OCI-LY7 (cell line): ENCODE data around the gene SMTNL2. TPM values are rescaled to one million over a fixed set of nuclear protein-coding genes. Genes with fewer than 3 reads are reported as not detected.

Experiments
- BruUV-seq: library from RNA; stranded (reverse); fragments of 400-500 nt; replicated peaks from 2 replicates; lab custom pipeline; 2021; lab: Mats Ljungman, UMichigan
- CTCF ChIA-PET: fragments of 300-600 bp; sonication (Branson Sonifier 250); formaldehyde crosslinking; loops from one replicate; lab custom pipeline; 2022; ENCODE audit warnings: antibody characterized with exemption; ENCODE audit not compliant: unreplicated experiment; lab: Charles Lee
- POLR2A ChIA-PET: fragments of 300-600 bp; sonication (Branson Sonifier 250); formaldehyde crosslinking; loops from one replicate; lab custom pipeline; 2022; ENCODE audit warnings: antibody characterized with exemption; lab: Charles Lee
- DNase-seq: peaks from one replicate; pipeline ENCODE4 v3.0.0-alpha.2; 2015; ENCODE audit warnings: low spot score
- H2AFZ ChIP-seq: fragments of 200-600 bp; sonication (generic), shearing (Covaris generic); 2 replicates; pipeline ENCODE4 v1.6.1; 2014; ENCODE audit warnings: mild to moderate bottlenecking, antibody characterized with exemption, low read length, moderate library complexity
- H3K27ac ChIP-seq: fragments of 200-600 bp; sonication (generic); 2 replicates; pipeline ENCODE4 v1.5.1; 2014; ENCODE audit warnings: mixed run types, low read depth, mild to moderate bottlenecking, moderate library complexity, low read length, inconsistent platforms; ENCODE audit not compliant: poor library complexity, severe bottlenecking
- H3K36me3 ChIP-seq: fragments of 200-600 bp; sonication (generic); 2 replicates; pipeline ENCODE4 v1.6.1; 2014; ENCODE audit warnings: mild to moderate bottlenecking, antibody characterized with exemption, low read length, moderate library complexity, mixed read lengths; ENCODE audit not compliant: insufficient read depth
- H3K4me1 ChIP-seq: fragments of 200-600 bp; sonication (generic); 2 replicates; pipeline ENCODE4 v1.5.1; 2014; ENCODE audit warnings: mild to moderate bottlenecking, low read length; ENCODE audit not compliant: insufficient read depth, poor library complexity, severe bottlenecking
- H3K4me2 ChIP-seq: fragments of 200-600 bp; sonication (generic); 2 replicates; pipeline ENCODE4 v1.6.1; 2014; ENCODE audit warnings: mild to moderate bottlenecking, low read length
- H3K4me3 ChIP-seq: fragments of 200-600 bp; sonication (generic); 2 replicates; pipeline ENCODE4 v1.5.1; 2014; ENCODE audit warnings: mild to moderate bottlenecking, low read depth, low read length; ENCODE audit not compliant: poor library complexity, severe bottlenecking
- H3K79me2 ChIP-seq: fragments of 200-600 bp; sonication (generic); 2 replicates; pipeline ENCODE4 v1.6.1; 2016; ENCODE audit warnings: low read depth, mild to moderate bottlenecking, low read length, moderate library complexity, mixed read lengths; ENCODE audit not compliant: insufficient read depth
- H3K9me2 ChIP-seq: fragments of 200-600 bp; sonication (generic); 2 replicates; pipeline ENCODE4 v1.6.1; 2016; ENCODE audit warnings: mild to moderate bottlenecking, low read length, mixed read lengths; ENCODE audit not compliant: insufficient read depth
- H3K9me3 ChIP-seq: fragments of 200-600 bp; sonication (generic); 2 replicates; pipeline ENCODE4 v1.6.1; 2014; ENCODE audit warnings: mild to moderate bottlenecking, mixed run types, low read length, mixed read lengths
- H4K20me1 ChIP-seq: fragments of 200-600 bp; sonication (generic); 2 replicates; pipeline ENCODE4 v1.6.1; 2014; ENCODE audit warnings: mild to moderate bottlenecking, antibody characterized with exemption, low read length, moderate library complexity, mixed read lengths; ENCODE audit not compliant: insufficient read depth
- CTCF ChIP-seq: fragments of 200-600 bp; sonication (generic); conservative IDR thresholded peaks from 2 replicates; pipeline ENCODE4 v1.5.1; 2014; ENCODE audit warnings: mild to moderate bottlenecking, antibody characterized with exemption, low read length, moderate library complexity, mixed read lengths
- EZH2phosphoT487 ChIP-seq: fragments of 200-600 bp; sonication (generic); IDR thresholded peaks from 2 replicates; pipeline ENCODE4 v1.6.1; 2018; ENCODE audit warnings: low read depth, borderline replicate concordance, mild to moderate bottlenecking, mixed run types, antibody characterized with exemption, low read length, moderate library complexity, mixed read lengths
- intact Hi-C: fragments of 100-400 bp; cut with micrococcal nuclease; formaldehyde crosslinking; loops from one replicate; pipeline ENCODE4 v1.10.0; 2022; ENCODE audit not compliant: unreplicated experiment
- total RNA-seq, 2 experiments: library from RNA; depleted of rRNA in 1 of 2; stranded (reverse); fragments of >200 nt in 1 of 2; shearing (Covaris generic) in 1 of 2; gene quantifications; 2 replicates each; pipeline ENCODE4 v1.2.3, GENCODE V29; 2014 to 2022

Gene SMTNL2
- total RNA-seq, 2 experiments from 2014 or later: not detected

GRCh38 chr17:4551141-4551540, 33.2 kb upstream of the SMTNL2 start:
- BruUV-seq: no TSS peak
- no peaks in the 10 kb centered on the region for H3K9me3 ChIP-seq
- no peaks in the 10 kb centered on the region for H3K9me2 ChIP-seq
- H2AFZ ChIP-seq: no peak overlapping the region
- CTCF ChIA-PET: interaction anchor here (0.6 kb wide), 1 partner anchor 358 kb away, joined by 3 read pairs; no protein-coding TSS in a partner anchor
- H3K79me2 ChIP-seq: peaks cover 28% of the 10 kb centered on the region
- no peak overlapping the region for H3K4me2 ChIP-seq
- no peak for DNase-seq
- H4K20me1 ChIP-seq: no peaks in the 10 kb centered on the region
- POLR2A ChIA-PET: no interaction called here
- TF ChIP-seq CTCF (0 out of 2 replicates have a peak, but pooled peaks have one; percentile 33), EZH2phosphoT487 (no peak)
- no peak overlapping the region for H3K27ac ChIP-seq
- H3K36me3 ChIP-seq: peaks cover 89% of the 10 kb centered on the region
- H3K4me1 ChIP-seq: peaks cover 17% of the 10 kb centered on the region
- intact Hi-C loops: no loop called here
- no peak overlapping the region for H3K4me3 ChIP-seq

GRCh38 chr17:4551796-4552525, 32.4 kb upstream of the SMTNL2 start:
- DNase-seq: no peak
- BruUV-seq: no TSS peak
- Histone ChIP-seq H3K4me2 (no peak overlapping the region), H4K20me1 (no peaks in the 10 kb centered on the region), H3K36me3 (peaks cover 80% of the 10 kb centered on the region), H3K9me2 (no peaks in the 10 kb centered on the region), H3K9me3 (no peaks in the 10 kb centered on the region), H3K4me3 (no peak overlapping the region), H3K79me2 (peaks cover 28% of the 10 kb centered on the region), H3K27ac (no peak overlapping the region), H2AFZ (no peak overlapping the region), H3K4me1 (peaks cover 25% of the 10 kb centered on the region)
- intact Hi-C loops: no loop called here
- ChIA-PET POLR2A (interaction anchor here (0.6 kb wide), 1 partner anchor 118 kb away, joined by 3 read pairs; the partner anchor contains the start of gene SPNS3), CTCF (no interaction called here)
- no peak for TF ChIP-seq CTCF
- TF ChIP-seq EZH2phosphoT487: no peak

GRCh38 chr17:4553669-4554068, 30.7 kb upstream of the SMTNL2 start:
- Histone ChIP-seq H3K4me3 (peak overlapping the region; percentile 96), H3K4me1 (peaks cover 25% of the 10 kb centered on the region), H2AFZ (no peak overlapping the region), H3K9me2 (no peaks in the 10 kb centered on the region), H3K36me3 (peaks cover 63% of the 10 kb centered on the region), H3K4me2 (peak overlapping the region; percentile 86), H3K79me2 (peaks cover 28% of the 10 kb centered on the region), H4K20me1 (no peaks in the 10 kb centered on the region), H3K9me3 (no peaks in the 10 kb centered on the region), H3K27ac (peak overlapping the region; percentile 36)
- BruUV-seq: no TSS peak
- TF ChIP-seq CTCF: no peak
- no peak for TF ChIP-seq EZH2phosphoT487
- POLR2A ChIA-PET: no interaction called here
- no peak for DNase-seq
- CTCF ChIA-PET: no interaction called here
- intact Hi-C loops: loop anchor here (2.0 kb wide), 2 partner anchors 31 to 133 kb away; no protein-coding TSS in a partner anchor
